Stimulated activated CD4-positive, alpha-beta T cell treated with anti-CD3 and anti-CD28 coated beads, Interleukin-2, amount 100 ng/mL, for 4 hours (primary cell): ENCODE results near the gene MTMR8.

Experiments
- DNase-seq: peaks from one replicate; pipeline ENCODE4 v3.0.0-alpha.2; 2020; ENCODE audit warnings: low read depth

Gene MTMR8

GRCh38 chrX:64306712-64307111 is 88.5 kb downstream of the MTMR8 start:
- DNase-seq, result no peak

DNA sequence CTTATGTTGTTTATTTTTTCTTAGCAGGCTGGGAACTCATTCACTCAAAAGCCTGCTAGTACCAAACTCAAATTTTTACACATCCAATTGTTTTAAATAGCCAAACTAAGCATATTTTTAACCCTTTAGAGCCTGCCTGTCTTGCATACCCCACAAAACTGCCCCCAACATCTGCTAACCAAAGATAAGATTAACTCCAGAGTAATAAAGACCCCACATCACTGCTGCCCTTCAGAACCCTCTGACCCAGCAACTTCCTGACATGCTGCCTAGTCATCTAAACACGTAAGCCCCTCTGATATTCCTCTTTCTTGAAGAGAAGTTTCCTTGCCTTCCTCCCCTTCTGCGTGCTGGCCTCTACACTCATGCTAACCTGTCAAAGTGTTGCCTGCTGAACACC is 104.1 kb downstream of the MTMR8 start:
- DNase-seq, result no peak

DNA sequence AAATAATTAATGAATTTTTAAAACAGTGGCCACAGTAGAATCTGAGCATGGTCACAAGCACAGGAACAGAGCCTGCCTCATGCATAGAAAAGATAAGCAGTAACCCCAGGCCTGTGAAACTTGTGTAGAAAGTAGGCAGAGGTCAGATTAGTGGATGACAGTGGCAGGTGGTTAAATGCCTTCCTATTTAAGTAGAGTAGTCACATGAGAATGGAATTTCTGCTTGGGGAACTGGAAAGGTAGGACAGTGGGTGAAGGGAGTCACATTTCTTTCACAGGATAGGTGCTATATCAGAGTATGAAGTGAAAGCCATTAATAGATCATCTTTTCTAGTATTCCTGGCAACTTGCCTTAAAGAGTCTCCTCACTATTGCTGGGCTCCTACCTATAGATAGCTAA is 130.0 kb downstream of the MTMR8 start:
- no peak for DNase-seq

- no peak for DNase-seq
Measured at GRCh38 chrX:64230123-64230970, 164.9 kb downstream of the MTMR8 start, which contains the start of gene ASB12. TSS of gene ASB12 (minus strand) at chrX:64230607. CDS start at chrX:64225650, 4,957 bp downstream.

GRCh38 chrX:64229154-64229553 is 166.1 kb downstream of the MTMR8 start:
- DNase-seq, result no peak
